GM18951 (cell line): Measurements from ENCODE around the gene NRF1.

Source experiments
- POLR2A ChIP-seq: IDR thresholded peaks from 4 replicates; pipeline ENCODE4 v1.6.1; 2011; ENCODE audit warnings: mild to moderate bottlenecking; ENCODE audit not compliant: insufficient read length, insufficient read depth; ENCODE audit errors: extremely low read depth
- in situ Hi-C: fragments of 300-500 bp; cut with MboI; formaldehyde crosslinking; loops from one replicate; pipeline ENCODE4 v1.12.0; 2022; ENCODE audit warnings: low sequenced_read_pairs, mixed read lengths, inconsistent platforms; ENCODE audit not compliant: unreplicated experiment

Gene NRF1

DNA sequence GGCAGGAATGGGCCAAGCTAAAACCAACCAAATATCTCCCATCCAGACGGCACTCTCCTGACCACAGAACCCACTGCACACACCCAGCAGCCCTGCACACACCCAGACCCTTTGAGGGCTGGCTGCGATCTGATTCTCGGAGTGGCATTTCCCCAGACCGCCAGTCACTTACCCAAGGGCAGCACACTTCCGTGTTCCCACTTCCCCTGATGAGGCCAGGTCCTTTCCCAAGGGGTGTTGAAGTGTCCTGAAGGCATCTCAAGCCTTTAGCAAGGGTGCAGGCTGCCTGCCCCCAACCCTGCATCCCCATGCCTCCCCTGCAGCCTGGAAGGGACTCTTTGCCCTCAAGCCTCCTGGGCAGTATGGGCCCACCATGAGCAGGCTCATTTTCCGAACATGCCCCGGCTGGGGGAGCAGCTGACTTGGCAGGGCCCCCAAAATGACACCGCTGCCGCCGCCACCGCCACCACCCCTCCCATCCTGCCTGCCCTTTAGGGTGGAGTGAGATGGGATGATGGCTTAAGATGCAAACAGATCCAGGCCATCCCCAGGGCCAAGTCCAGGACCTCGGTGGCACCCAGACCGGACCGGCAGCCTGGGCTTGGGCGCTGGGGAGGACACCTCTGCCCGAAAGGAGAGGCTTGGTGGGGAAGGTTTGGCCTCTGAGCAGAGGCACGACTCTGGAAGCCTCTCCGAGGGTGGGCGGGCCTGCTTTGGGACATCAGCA, 159.8 kb downstream of the NRF1 start:
- no peak for TF ChIP-seq POLR2A
- in situ Hi-C loops: no loop called here

DNA sequence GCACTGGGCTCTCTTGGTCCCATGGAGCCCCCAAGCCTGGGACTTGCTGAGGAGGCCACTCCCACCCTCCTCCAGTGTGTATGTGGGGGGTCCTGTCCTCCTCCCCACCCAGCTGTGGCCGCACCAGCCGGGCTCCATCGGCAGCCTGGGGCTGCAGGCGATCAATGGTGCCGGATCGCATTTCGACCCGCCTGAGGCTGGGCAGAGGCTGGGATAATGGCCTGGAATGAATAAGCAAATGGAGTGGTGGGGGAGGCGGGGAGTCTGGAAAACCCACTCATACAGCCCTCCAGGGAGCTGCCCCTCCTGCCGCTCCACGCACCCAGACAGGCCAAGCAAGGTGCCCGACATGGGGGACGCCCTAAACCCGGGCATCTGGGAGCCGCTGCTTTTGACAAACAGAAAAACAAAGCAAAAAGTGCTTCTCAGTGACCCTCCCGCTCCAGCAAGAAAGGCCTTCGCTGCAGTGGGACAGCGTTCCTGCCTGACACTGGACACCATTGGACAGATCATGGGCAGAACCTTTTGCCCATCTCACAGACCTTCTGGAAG, 160.5 kb downstream of the NRF1 start:
- in situ Hi-C loops: no loop called here
- TF ChIP-seq POLR2A: no peak

DNA sequence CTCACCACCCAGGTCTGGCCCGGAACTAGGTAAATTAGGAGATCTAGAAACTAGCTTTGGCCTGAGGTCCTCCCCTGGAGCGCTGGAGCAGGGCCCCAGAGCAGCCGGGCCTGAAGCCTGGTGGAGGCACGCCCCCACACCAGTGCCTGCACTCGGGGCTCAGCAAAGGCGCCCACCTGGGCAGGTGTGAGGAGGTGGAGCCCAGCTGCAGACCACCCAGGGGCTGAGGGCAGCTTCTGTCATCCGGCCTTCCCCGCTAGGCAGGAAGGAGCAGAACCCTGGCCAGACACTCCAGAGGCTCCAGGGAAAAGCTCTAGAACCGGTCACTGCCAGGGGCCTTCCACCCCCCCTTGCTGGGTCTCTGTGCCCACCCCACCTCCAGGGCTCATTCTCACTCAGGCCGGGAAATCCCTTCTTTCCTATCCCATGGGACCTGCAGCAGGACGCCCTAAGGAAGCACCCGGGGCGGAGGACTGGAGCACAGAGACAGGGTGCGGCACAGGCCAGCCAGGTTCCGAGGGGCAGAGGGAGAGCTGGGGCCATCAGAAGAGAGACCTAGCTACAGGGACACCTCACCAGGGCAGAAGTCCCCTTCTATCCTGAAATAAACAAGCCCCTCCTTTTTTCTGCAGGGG, 161.2 kb downstream of the NRF1 start:
- no peak for TF ChIP-seq POLR2A
- in situ Hi-C loops: no loop called here

DNA sequence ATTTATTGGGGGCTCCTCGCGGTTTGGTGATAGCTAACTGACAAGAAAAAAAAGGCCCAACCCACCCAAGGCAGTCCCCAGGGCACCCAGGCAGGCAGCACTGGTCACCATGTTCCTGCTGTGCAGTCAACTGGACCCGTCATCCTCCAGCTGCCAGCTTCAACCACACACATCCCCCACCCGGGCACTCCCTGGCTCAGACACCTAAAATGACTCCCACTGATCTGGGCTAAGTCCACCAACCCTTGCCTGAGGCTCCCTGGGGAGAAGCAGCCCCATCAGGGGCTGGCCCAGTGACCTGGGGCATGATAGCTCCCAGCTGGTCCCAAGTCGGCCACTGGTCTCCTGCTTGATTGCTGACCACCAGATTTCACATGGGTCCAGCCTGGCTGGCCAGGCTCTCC, 161.8 kb downstream of the NRF1 start:
- no peak for TF ChIP-seq POLR2A
- in situ Hi-C loops: no loop called here

DNA sequence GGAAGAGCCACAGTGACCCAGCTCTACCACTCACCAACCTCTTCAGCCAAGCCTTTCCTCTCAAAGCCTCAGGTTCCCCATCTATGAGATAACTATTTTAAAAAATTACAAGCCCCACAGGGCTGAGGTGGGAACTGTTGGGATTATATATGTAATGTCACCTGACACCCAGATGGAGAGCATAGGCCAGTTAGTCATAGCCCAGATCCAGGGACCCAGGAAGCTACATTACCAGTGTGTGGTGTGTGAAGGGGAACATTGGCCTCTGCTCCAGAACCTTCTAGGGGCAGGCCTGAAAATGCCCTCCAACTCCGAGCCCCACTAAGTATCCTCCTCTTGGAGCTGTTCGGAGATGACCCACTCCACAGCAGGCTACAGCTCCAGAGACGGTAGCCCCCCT, 162.4 kb downstream of the NRF1 start:
- in situ Hi-C loops: no loop called here
- no peak for TF ChIP-seq POLR2A

DNA sequence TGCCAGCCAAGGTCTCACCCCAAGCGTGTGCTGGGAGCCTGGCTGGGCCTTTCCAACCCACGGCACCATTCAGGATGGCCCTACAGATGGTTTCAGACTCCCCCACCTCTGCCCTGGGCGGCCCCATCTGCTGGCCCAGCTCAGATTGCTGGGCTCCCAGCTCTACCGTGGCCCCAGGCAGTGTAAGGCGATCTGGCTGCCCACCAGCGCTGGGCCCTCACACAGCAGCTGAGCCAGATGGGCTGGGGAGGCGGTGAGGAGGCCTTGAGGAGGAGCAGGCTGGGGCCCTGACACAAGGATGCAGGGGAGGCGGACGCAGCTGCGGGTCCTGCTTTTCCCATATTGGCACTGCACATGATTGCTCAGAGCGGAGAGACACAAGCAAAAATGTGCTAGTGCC, 162.8 kb downstream of the NRF1 start:
- in situ Hi-C loops: no loop called here
- TF ChIP-seq POLR2A: no peak

DNA sequence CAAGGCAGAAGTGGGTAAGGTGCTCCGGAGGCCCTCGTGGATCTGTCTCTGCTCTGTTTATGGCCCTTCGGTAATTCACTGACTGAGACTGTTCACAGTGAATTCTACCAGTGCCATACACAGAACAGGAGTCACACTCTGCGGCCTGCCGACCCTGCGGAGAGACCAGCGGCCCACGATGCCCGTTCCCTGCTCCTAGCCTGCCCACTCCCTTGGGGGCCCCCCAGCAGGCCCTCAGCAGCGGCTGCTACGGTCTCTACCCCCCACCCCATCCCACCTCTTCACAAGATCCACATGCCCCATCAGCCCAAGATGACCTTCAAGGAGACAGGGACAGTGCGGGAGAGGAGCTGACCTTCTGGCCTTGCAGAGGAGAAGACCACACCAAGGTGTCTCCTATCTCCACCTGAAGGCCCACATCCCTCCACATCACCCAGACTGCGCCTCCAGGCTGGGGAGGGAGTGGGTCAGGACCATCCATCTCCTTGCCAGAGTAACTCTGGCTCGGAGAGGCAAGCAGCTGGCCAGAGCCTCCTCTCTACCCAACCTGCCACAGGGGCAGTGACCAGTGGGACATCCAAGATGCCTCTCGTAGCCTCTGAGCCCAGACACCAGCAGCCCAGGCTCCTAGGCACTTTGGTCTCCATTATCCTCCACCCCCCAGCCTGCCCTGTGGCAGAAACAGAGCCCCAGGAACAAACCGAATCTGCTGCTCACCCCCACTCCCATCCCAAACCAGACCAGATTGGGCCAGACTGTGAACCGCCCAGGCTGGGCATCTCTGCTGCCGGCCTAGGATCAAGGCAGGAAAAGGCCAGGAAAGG, 163.6 kb downstream of the NRF1 start:
- in situ Hi-C loops: no loop called here
- TF ChIP-seq POLR2A: no peak

DNA sequence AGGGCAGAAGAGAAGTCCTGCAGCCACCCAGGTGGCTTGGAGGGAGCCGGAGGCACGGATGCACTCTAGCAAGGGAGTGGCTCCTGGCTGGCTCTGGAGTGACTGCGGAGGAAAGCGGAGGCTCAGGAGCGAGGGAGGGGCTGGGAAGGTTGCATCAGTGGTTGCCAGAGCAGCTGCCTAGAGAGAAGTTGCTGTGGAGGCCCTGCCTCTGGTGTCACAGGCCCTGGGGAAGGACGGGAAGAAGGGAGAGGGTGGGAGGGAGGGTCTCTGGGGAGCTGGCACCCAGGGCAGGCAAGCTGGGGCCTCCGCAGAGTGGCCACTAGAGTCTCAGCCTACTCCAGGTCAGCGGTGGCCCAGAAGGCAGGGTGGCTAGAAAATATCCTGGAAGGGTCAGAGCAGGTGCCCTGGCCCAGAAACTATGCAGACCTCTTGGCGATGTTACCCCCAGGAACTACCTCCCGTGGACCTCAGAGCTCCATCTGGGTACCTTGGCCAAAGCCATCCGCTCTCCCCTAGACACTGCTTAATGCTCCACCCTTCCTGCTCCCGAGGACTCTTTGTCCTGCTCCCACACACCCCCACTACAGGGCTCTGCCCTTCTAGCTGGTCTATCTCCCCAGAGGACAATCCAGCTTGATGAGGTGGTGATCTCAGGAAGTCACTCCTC, 164.3 kb downstream of the NRF1 start:
- in situ Hi-C loops: no loop called here
- no peak for TF ChIP-seq POLR2A

DNA sequence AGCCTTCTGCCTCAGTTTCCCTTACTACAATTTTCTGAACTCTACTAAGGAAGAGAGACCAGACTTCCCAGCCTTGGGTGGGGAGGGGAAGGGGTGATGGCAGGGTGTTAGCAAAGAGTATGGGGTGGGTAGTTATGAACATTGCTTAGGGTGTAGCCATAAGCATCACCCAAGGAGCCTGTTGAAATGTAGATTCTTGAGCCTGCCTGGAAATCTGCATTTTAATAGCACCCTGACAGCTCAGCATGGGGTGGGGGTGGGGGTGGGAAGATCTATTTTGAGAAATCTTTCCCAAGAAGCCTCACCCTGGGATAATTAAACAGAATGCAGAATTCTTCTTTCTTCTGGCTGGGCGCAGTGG, 164.8 kb downstream of the NRF1 start:
- TF ChIP-seq POLR2A: no peak
- in situ Hi-C loops: no loop called here

DNA sequence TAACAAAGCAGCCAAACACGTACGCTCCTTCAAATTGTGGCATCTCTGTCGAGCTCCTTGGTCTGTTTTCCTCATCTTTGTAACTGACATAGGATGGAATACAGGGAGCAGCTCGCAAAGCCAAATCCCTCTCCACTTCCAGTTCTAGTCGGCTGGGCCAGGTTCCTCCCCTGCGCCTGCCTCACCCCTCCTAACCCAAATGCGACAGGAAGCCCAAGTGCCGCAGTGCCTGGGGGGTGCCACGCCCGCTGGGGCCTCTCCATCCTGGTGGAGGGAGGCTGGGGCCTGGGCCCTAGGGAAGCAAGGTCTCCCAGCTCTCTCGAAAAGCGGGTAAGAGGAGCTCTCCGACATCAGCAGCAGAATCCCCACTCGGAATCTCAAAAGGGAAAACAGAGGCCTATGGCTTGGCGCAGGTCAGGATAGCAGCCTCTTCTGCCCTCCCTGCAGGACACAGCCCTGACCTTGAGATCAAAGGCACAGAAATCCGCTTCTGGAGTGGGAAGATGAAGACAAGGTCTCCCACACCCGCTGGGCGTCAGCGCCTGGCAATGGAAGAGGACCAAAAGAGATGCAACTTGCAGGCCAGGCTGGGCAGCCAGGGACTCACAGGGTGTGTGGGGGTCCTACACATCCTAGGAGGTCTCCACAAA, 165.8 kb downstream of the NRF1 start:
- TF ChIP-seq POLR2A: no peak
- in situ Hi-C loops: no loop called here

DNA sequence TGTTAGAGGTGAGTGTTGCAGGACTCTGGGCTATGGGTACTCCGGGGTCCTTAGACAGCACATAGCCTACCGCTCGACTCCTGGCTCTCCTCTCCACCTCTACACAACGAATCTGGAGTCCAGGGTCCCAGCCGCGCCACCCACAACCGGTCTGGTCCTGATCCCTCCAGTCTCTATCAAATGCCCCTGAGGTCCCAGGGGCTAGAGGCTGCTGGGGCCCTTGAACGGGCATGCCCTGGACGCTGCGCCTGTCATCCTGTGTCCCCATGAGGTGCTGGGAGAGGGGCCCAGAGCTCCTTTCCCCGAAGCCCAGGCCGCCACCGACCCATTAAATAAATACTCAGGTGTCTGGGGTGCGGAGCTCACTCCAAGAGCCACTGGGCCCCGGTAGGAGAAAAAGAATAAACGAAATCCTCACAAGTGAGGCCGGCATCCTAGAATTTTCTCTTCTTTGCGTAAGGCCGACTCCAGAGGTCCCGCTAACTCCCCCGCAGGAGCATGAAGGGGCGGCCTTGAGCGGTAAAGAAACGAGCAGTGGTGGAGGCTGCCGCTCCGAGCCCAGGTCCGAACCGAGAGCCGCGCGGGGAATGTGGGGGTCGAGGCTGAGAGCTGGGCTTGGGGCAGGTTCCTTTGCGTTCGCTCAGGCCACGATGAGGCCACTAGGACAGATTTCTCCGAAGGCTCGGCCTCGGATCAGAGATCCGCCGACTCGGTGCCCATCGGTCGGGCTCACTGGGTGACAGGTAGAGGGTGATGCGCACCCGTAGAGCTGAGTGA, 166.7 kb downstream of the NRF1 start:
- in situ Hi-C loops: no loop called here
- TF ChIP-seq POLR2A: no peak

DNA sequence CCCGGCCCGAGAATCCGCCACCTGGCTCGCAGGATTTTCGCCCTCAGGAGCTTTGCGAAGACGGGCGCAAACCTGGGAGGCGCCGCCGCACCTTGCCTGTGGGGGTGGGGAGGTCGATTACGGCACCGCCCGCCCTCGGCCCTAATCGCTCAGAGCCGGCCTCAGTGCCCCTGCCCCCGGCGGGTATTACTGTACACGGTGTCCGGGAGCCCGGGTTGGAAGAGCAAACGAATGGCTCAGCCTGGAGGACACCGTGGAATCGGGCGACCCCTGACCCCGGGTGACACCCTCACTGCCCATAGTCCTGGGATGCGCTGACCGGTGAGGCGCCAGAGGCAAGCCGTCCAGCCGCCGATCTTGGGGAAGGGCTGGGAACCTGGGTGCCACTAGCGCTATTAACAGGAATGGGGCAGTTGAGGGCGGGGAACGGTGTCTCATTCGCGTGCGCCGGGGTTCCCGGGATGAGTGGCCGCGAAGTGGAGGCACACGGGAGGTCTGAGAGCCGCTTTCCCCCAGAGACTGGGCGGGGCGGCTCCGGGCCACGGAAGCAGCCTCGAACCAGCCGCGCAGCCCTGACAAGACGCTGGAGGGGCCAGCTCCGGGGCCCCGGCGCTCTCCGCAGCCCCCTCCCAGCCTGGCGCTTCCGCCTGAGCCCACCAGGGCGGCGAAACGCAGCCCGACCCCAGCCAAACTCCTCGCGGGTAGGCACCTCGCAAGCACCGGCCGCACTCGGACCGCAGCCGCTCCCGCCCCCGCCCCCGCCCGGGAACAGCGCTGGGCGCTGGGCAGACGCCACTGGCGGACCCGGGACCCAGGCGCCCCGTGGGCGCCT, 167.5 kb downstream of the NRF1 start:
- TF ChIP-seq POLR2A: no peak
- in situ Hi-C loops: no loop called here
